Kidney (tissue), 14 donors: Measurements from ENCODE around the gene CNTNAP1. TPM values are rescaled to one million over a fixed set of nuclear protein-coding genes. Genes with fewer than 3 reads are reported as not detected.

ENCODE experiments used
- DNase-seq, 5 donors: peaks; one replicate each; pipeline ENCODE4 v3.0.0-alpha.2; 2013 to 2020
- FAIRE-seq: peaks from 2 replicates; lab custom pipeline; 2012; peaks lifted over from hg19 to GRCh38; lab: Jason Lieb, UNC
- H3K27ac ChIP-seq, 2 donors: one replicate each; pipeline ENCODE4 v1.7.0; 2013; ENCODE audit warnings: low read depth in 2 of 2, low read length in 2 of 2, inconsistent platforms in 1 of 2
- H3K27me3 ChIP-seq: one replicate; pipeline ENCODE4 v1.7.1; 2013; ENCODE audit warnings: low read length, inconsistent platforms; ENCODE audit not compliant: control insufficient read depth, insufficient read depth
- H3K36me3 ChIP-seq, 3 donors: one replicate each; pipeline versions ENCODE4 v1.7.0 to v1.7.1; 2013; ENCODE audit warnings: low read length in 3 of 3, control low read depth in 1 of 3, inconsistent platforms in 1 of 3; ENCODE audit not compliant: insufficient read depth in 3 of 3, control insufficient read depth in 2 of 3
- H3K4me1 ChIP-seq, 3 donors: one replicate each; pipeline versions ENCODE4 v1.7.0 to v1.7.1; 2013; ENCODE audit warnings: low read length in 3 of 3, inconsistent platforms in 1 of 3, low read depth in 1 of 3; ENCODE audit not compliant: control insufficient read depth in 2 of 3, insufficient read depth in 2 of 3
- H3K4me3 ChIP-seq, 3 donors: one replicate each; pipeline versions ENCODE4 v1.7.0 to v1.8.1; 2013; ENCODE audit warnings: low read length in 3 of 3, control low read depth in 1 of 3, inconsistent platforms in 1 of 3
- H3K9ac ChIP-seq, 3 donors: one replicate each; pipeline versions ENCODE4 v1.7.0 to v1.7.1; 2013; ENCODE audit warnings: low read length in 3 of 3, control low read depth in 1 of 3, inconsistent platforms in 1 of 3
- H3K9me3 ChIP-seq, 3 donors: one replicate each; pipeline versions ENCODE4 v1.7.0 to v1.7.1; 2013; ENCODE audit warnings: low read length in 3 of 3, control low read depth in 1 of 3, inconsistent platforms in 1 of 3; ENCODE audit not compliant: control insufficient read depth in 2 of 3, insufficient read depth in 1 of 3
- intact Hi-C: fragments of 100-400 bp; cut with DNase I; formaldehyde crosslinking; loops from one replicate; pipeline ENCODE4 v1.11.1; 2022
- polyA plus RNA-seq: library from polyadenylated mRNA; stranded (reverse); fragments of 350-450 nt; fragmentation: Illumina TruSeq; extraction: RNeasy Lipid Tissue Mini Kit (QIAGEN cat#74804); gene quantifications from one replicate; pipeline ENCODE4 v1.2.3, GENCODE V29; 2014; ENCODE audit warnings: low read depth, low replicate concordance; ENCODE audit not compliant: insufficient read depth
- total RNA-seq: library from RNA; stranded (reverse); fragmentation: NEBNext Ultra II Directional; extraction: Animal tissue kit (Norgen Biotek cat#: 25700); gene quantifications from one replicate; pipeline ENCODE4 v1.2.1, GENCODE V29; 2021
- TF ChIP-seq, protein P1 (sequence below): IDR thresholded peaks from 3 replicates; pipeline ENCODE4 v1.5.1; 2012; ENCODE audit warnings: mild to moderate bottlenecking, moderate library complexity, borderline replicate concordance; ENCODE audit not compliant: insufficient read depth; ENCODE audit errors: extremely low read depth
- donor health status: control.
- donor health status: control.
- donor health status: control.
- donor health status: control.
- donor health status: control.
- donor health status: DM: yes; HTN: yes; CAD: no.
- donor health status: Normal renal cell carcinoma (clear cell type).

Gene CNTNAP1
- total and polyA plus RNA-seq, 2 donors from 2014 or later: 1.4 to 9.1 TPM

DNA sequence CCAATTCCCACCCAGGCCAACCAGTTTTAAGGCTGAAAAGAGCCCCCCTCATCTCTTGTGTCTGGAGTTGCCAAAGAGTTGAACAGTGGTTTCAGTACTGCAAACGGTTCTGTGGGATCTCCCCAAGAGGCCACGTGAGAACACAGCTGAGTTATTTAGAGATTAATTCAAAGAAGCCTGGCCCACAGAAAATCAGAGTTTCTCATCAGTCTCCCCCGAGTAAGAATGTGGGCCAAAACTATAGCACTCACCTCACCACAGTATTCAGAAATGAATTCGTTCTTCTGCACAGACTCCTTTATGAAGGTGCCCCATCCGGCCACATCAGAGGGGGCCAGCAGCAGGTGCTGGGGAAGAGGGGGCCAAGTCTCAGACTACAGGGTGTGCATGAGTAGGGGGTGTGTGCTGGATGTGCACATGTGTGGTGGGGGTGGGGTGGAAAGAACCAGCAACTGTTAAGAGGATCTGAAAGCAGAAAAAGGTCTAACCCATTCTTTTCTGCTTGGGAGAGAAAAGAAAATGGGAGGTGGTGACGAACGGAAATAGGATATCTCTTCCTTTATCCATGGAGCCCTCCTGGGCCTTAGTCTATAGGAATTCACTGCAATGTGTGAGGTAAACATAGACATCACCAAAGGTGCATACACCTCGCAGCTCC, 22.6 kb downstream of the CNTNAP1 start:
- Histone ChIP-seq H3K27me3 (no peaks in the 10 kb centered on the region), H3K9me3 (no peaks in the 10 kb centered on the region), H3K27ac (no peak overlapping the region), H3K4me3 (no peak overlapping the region), H3K9ac (no peak overlapping the region), H3K36me3 (peaks cover 8 to 85% (median 54%) of the 10 kb centered on the region in 3 donors), H3K4me1 (no peaks in the 10 kb centered on the region)
- no peak for DNase-seq
- intact Hi-C loops: no loop called here
- FAIRE-seq: no peak
- TF ChIP-seq, protein P1, sequence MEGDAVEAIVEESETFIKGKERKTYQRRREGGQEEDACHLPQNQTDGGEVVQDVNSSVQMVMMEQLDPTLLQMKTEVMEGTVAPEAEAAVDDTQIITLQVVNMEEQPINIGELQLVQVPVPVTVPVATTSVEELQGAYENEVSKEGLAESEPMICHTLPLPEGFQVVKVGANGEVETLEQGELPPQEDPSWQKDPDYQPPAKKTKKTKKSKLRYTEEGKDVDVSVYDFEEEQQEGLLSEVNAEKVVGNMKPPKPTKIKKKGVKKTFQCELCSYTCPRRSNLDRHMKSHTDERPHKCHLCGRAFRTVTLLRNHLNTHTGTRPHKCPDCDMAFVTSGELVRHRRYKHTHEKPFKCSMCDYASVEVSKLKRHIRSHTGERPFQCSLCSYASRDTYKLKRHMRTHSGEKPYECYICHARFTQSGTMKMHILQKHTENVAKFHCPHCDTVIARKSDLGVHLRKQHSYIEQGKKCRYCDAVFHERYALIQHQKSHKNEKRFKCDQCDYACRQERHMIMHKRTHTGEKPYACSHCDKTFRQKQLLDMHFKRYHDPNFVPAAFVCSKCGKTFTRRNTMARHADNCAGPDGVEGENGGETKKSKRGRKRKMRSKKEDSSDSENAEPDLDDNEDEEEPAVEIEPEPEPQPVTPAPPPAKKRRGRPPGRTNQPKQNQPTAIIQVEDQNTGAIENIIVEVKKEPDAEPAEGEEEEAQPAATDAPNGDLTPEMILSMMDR: no peak

DNA sequence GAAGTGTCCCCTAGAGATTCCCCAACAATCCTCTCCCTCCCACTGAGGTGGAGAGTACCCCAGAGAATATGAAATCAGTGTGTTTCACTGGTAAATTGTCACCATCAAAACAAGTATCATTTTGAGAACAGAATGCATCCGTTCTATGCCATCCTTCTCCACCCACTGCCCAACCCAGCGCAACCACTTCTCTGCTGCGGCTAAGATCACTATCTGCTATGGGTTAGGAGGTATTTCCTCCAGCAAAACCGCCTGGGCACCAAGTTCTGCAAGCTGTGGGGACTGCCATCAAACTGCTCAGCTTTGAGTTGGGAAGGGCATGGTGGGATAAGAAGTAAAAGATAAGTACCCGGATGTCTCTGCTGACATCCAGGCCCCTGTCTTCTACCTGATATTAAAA, 24.4 kb downstream of the CNTNAP1 start:
- no peak overlapping the region for H3K9ac ChIP-seq
- H3K4me1 ChIP-seq: no peaks in the 10 kb centered on the region
- no peak for DNase-seq
- no peak overlapping the region for H3K27ac ChIP-seq
- no peak for FAIRE-seq
- TF ChIP-seq, protein P1: no peak
- intact Hi-C loops: no loop called here
- H3K4me3 ChIP-seq: no peak overlapping the region
- H3K27me3 ChIP-seq: no peaks in the 10 kb centered on the region
- no peaks in the 10 kb centered on the region for H3K9me3 ChIP-seq
- peaks cover 10 to 84% (median 52%) of the 10 kb centered on the region in 3 donors for H3K36me3 ChIP-seq

DNA sequence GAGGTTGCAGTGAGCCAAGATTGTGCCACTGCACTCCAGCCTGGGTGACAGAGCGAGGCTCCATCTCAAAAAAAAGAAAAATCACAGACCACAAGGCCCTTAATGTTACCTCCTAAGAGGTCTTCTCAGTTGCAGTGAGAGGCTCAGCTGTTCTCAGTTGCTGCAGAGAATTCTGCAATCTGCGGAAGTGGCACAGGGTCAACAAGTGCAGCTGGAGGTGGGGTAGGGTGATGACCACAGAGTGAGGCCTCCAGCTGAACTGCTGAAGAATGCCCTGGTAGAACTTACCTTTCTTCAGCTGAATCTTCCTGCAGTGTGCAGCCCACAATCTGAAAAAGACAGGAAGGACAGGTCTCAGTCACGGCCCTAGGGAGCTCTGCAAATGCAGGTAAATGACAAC, 26.3 kb downstream of the CNTNAP1 start:
- H3K4me3 ChIP-seq: no peak overlapping the region
- peaks cover 10 to 81% (median 57%) of the 10 kb centered on the region in 3 donors for H3K36me3 ChIP-seq
- no peaks in the 10 kb centered on the region for H3K27me3 ChIP-seq
- no peak overlapping the region for H3K27ac ChIP-seq
- FAIRE-seq: no peak
- no peak overlapping the region for H3K9ac ChIP-seq
- H3K4me1 ChIP-seq: no peaks in the 10 kb centered on the region
- intact Hi-C loops: no loop called here
- TF ChIP-seq, protein P1: no peak
- DNase-seq: no peak
- no peaks in the 10 kb centered on the region for H3K9me3 ChIP-seq

DNA sequence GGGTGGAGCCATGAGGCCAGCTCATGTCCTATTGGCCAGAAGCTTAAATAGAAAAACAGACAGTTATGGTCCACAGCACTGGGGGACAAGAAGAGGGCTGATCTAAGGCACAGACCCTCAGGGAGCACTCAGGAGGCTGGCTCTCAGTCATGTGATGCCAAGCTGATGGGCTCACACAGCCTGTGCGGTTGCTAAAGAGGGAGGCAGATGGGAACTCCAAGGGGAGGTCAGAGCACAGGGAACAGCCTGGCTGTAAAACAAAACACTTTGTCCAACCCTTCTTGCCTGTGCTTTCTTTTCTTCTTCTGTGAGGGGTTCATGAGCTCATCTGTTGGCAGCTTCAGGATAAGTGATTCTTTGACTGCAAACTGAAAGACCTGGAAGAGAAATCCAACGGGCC, 27.2 kb downstream of the CNTNAP1 start:
- no peak overlapping the region for H3K27ac ChIP-seq
- intact Hi-C loops: no loop called here
- no peak for DNase-seq
- H3K4me1 ChIP-seq: no peaks in the 10 kb centered on the region
- H3K36me3 ChIP-seq: peaks cover 8 to 73% (median 49%) of the 10 kb centered on the region in 3 donors
- H3K4me3 ChIP-seq: no peak overlapping the region
- FAIRE-seq: no peak
- no peak overlapping the region for H3K9ac ChIP-seq
- no peaks in the 10 kb centered on the region for H3K27me3 ChIP-seq
- no peaks in the 10 kb centered on the region for H3K9me3 ChIP-seq
- TF ChIP-seq, protein P1: no peak
